Spleen (tissue), 11 donors: Measurements from ENCODE around the gene KIAA0319L. TPM values are rescaled to one million over a fixed set of nuclear protein-coding genes. Genes with fewer than 3 reads are reported as not detected.

Experiments used
- DNase-seq: peaks from one replicate; pipeline ENCODE4 v3.0.0-alpha.2; 2020
- H3K27ac ChIP-seq, 8 donors: fragments of 200-600 bp; sonication (generic) in 7 of 8; 1 replicate in 4 of 8; 2 replicates in 4 of 8; pipeline versions ENCODE4 v1.5.0 to v1.8.0; 2016 to 2021; ENCODE audit warnings: inconsistent platforms in 4 of 8, mild to moderate bottlenecking in 4 of 8, moderate library complexity in 1 of 8
- H3K27me3 ChIP-seq, 7 donors: fragments of 200-600 bp; sonication (generic) in 6 of 7; replicated peaks in 1 of 7; 1 replicate in 4 of 7; 2 replicates in 3 of 7; pipeline versions ENCODE4 v1.5.0 to v1.8.0; 2016 to 2021; ENCODE audit warnings: inconsistent platforms in 3 of 7, mild to moderate bottlenecking in 1 of 7
- H3K36me3 ChIP-seq, 6 donors: fragments of 200-600 bp; sonication (generic) in 5 of 6; 1 replicate in 4 of 6; 2 replicates in 2 of 6; pipeline versions ENCODE4 v1.5.0 to v1.8.0; 2016 to 2021; ENCODE audit warnings: inconsistent platforms in 2 of 6
- H3K4me1 ChIP-seq, 6 donors: fragments of 200-600 bp; sonication (generic) in 5 of 6; 1 replicate in 3 of 6; 2 replicates in 3 of 6; pipeline versions ENCODE4 v1.5.0 to v1.8.0; 2016 to 2021; ENCODE audit warnings: inconsistent platforms in 3 of 6
- H3K4me3 ChIP-seq, 8 donors: fragments of 200-600 bp; sonication (generic) in 7 of 8; 1 replicate in 4 of 8; 2 replicates in 4 of 8; pipeline versions ENCODE4 v1.5.0 to v1.8.0; 2016 to 2021; ENCODE audit warnings: inconsistent platforms in 4 of 8, mild to moderate bottlenecking in 4 of 8, moderate library complexity in 2 of 8
- H3K9me3 ChIP-seq, 8 donors: fragments of 200-600 bp; sonication (generic) in 7 of 8; 1 replicate in 4 of 8; 2 replicates in 4 of 8; pipeline versions ENCODE4 v1.5.0 to v1.8.0; 2016 to 2021; ENCODE audit warnings: inconsistent platforms in 4 of 8
- POLR2A ChIP-seq, 3 donors: fragments of 450-650 bp; IDR thresholded peaks; one replicate each; pipeline ENCODE4 v1.5.1; 2017; ENCODE audit warnings: antibody characterized with exemption in 3 of 3, mild to moderate bottlenecking in 1 of 3
- POLR2AphosphoS5 ChIP-seq, 3 donors: sonication (generic); formaldehyde crosslinking; IDR thresholded peaks; one replicate each; pipeline ENCODE4 v1.5.1; 2017; ENCODE audit warnings: antibody characterized with exemption in 3 of 3
- WGBS, 5 donors: extraction: QIAGEN DNeasy Blood & Tissue Kit in 3 of 5; methylation state at CpG; one replicate each; pipeline versions ENCODE4 v1.1.5 to v1.1.7; 2013 to 2018; 5-methylcytosine and 5-hydroxymethylcytosine counted together
- intact Hi-C: fragments of 100-400 bp; cut with DNase I; formaldehyde crosslinking; loops from one replicate; pipeline ENCODE4 v1.15.0; 2023; ENCODE audit warnings: low total_unique reads
- polyA plus RNA-seq, 3 donors: library from polyadenylated mRNA; stranded (reverse); fragments of 200-250 nt; gene quantifications; one replicate each; pipeline ENCODE4 v1.2.1, GENCODE V29; 2013
- total RNA-seq, 7 donors: library from RNA; depleted of rRNA in 3 of 7; stranded (reverse); fragments of >200 nt in 3 of 7; fragmentation: NEBNext Ultra II Directional in 4 of 7; extraction: Animal tissue kit (Norgen Biotek cat#: 25700) in 4 of 7; gene quantifications; one replicate each; pipeline versions ENCODE4 v1.1.0 to v1.2.1, GENCODE V29; 2016 to 2021
- TF ChIP-seq, protein P1 (sequence below), 11 experiments: fragments of 200-600 bp in 7 of 11; fragments of 450-650 bp in 4 of 11; sonication (generic) in 4 of 11; IDR thresholded peaks in 8 of 11; conservative IDR thresholded peaks in 3 of 11; 1 replicate in 7 of 11; 2 replicates in 4 of 11; pipeline versions ENCODE4 v1.4.0 to v1.8.0; 2016 to 2021; ENCODE audit warnings: antibody characterized with exemption in 11 of 11, inconsistent platforms in 4 of 11, mild to moderate bottlenecking in 1 of 11
- donor health status: healthy with polysubstance abuse.
- donor health status: DM: no; HTN: no; CAD: no; lungs with moderate emphysema.
- donor health status: DM: no; HTN: no; CAD: no.
- donor health status: Bipolar disorder and iron deficiency.
- donor health status: healthy.
- donor health status: DM: no; HTN: no; CAD: no.
- donor health status: DM: yes; HTN: yes; CAD: no.

Gene KIAA0319L
- total and polyA plus RNA-seq, 10 donors = 10.5 to 103 (median 66.9) TPM

DNA sequence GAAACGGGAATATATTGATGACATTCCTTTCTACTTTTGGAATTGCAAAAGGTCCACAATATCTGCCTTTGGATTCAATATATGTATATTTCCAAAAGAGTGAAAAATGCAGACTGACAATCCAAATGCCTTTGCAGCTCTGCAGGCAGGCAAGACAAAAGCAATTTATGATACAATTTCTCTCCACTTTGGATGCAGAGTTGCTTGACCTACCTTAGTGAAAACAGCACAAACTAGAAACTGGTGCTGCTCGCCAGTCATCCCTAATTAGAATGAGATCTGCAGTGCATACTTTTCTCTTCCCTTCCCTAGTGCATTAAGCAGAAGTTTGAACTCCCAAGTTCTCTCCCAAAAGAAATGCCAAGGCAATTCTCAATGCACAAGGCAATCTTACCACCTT, 56.8 kb downstream of the KIAA0319L start:
- no peaks in the 10 kb centered on the region for H3K9me3 ChIP-seq
- no peak for DNase-seq
- 82 to 97% (median 88%) methylated on average over 2 of the region's 2 CpGs for WGBS, 5 donors
- no peak overlapping the region for H3K4me3 ChIP-seq
- H3K27me3 ChIP-seq = no peaks in the 10 kb centered on the region
- TF ChIP-seq, protein P1, sequence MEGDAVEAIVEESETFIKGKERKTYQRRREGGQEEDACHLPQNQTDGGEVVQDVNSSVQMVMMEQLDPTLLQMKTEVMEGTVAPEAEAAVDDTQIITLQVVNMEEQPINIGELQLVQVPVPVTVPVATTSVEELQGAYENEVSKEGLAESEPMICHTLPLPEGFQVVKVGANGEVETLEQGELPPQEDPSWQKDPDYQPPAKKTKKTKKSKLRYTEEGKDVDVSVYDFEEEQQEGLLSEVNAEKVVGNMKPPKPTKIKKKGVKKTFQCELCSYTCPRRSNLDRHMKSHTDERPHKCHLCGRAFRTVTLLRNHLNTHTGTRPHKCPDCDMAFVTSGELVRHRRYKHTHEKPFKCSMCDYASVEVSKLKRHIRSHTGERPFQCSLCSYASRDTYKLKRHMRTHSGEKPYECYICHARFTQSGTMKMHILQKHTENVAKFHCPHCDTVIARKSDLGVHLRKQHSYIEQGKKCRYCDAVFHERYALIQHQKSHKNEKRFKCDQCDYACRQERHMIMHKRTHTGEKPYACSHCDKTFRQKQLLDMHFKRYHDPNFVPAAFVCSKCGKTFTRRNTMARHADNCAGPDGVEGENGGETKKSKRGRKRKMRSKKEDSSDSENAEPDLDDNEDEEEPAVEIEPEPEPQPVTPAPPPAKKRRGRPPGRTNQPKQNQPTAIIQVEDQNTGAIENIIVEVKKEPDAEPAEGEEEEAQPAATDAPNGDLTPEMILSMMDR (IDR thresholded peaks at IDR 0.05 in 8 of 11, conservative IDR thresholded peaks at IDR 0.05 in 3 of 11) = no peak
- TF ChIP-seq POLR2A (IDR thresholded peaks at IDR 0.05) (no peak), POLR2AphosphoS5 (IDR thresholded peaks at IDR 0.05) (no peak)
- H3K27ac ChIP-seq = peak overlapping the region in 1 of 8 donors; percentile 48
- H3K36me3 ChIP-seq = peaks cover 0 to 23% (median 5%) of the 10 kb centered on the region in 6 donors
- intact Hi-C loops = no loop called here
- peaks cover 0 to 16% (median 5%) of the 10 kb centered on the region in 6 donors for H3K4me1 ChIP-seq

DNA sequence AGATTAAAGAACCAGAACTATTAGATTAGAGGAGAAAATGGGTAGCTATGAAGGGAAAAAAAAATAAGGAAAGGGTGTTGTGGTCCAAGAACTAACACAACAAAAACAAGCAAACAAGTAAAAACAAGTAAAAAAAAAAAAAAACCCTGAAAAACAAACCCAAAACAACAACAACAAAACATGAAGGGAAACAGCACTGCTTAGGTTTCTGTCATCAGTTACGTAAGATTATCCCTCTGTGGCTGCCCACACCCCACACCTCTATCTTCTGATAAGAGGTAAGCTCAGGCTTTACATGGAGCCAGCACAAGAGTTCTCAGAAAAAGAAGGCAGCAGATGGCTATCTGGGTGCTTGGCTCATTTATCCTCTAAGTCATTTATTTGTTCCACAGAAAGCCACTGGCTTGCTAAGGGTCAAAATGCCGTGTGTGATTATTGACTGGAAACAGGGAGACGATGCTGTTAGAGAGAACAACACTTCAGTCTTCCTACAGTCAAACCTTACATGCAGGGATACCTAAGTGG, 57.5 kb downstream of the KIAA0319L start:
- 68 to 76% (median 74%) methylated on average over 3 of the region's 3 CpGs for WGBS, 5 donors
- Histone ChIP-seq H3K4me1 (peaks cover 0 to 14% (median 3%) of the 10 kb centered on the region in 6 donors), H3K9me3 (no peaks in the 10 kb centered on the region), H3K4me3 (no peak overlapping the region), H3K36me3 (peaks cover 0 to 17% (median 0%) of the 10 kb centered on the region in 6 donors), H3K27ac (peak overlapping the region in 1 of 8 donors; percentile 48), H3K27me3 (no peaks in the 10 kb centered on the region)
- intact Hi-C loops = no loop called here
- no peak for DNase-seq
- TF ChIP-seq, protein P1 (IDR thresholded peaks at IDR 0.05 in 8 of 11, conservative IDR thresholded peaks at IDR 0.05 in 3 of 11) = no peak
- TF ChIP-seq POLR2A (IDR thresholded peaks at IDR 0.05) (no peak), POLR2AphosphoS5 (IDR thresholded peaks at IDR 0.05) (no peak)

DNA sequence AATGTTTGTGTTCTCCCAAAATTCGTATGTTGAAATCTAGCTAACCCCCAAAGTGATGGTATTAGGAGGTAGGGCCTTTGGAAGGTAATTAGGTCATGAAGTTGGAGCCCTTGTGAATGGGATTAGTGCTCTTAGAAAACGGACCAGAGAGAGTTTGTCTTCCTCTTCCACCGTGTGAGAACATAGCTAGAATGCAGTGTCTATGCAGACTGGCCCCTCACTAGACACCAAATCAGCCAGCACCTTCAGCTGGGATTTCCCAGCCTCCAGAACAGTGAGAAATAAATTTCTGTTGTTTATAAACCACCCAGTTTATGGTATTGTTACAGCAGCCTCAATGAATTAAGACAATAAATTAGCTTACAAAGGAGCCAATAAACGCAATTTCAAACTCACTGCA, 58.0 kb downstream of the KIAA0319L start:
- DNase-seq = no peak
- H3K27ac ChIP-seq = peak overlapping the region in 1 of 8 donors; percentile 39
- H3K36me3 ChIP-seq = peaks cover 0 to 16% (median 0%) of the 10 kb centered on the region in 6 donors
- H3K9me3 ChIP-seq = no peaks in the 10 kb centered on the region
- intact Hi-C loops = no loop called here
- TF ChIP-seq POLR2A (IDR thresholded peaks at IDR 0.05) = no peak
- TF ChIP-seq POLR2AphosphoS5 (IDR thresholded peaks at IDR 0.05) = no peak
- TF ChIP-seq, protein P1 (IDR thresholded peaks at IDR 0.05 in 8 of 11, conservative IDR thresholded peaks at IDR 0.05 in 3 of 11) = no peak
- 85 to 93% (median 91%) methylated on average over 4 of the region's 4 CpGs for WGBS, 5 donors
- H3K4me3 ChIP-seq = no peak overlapping the region
- H3K4me1 ChIP-seq = peaks cover 0 to 14% (median 3%) of the 10 kb centered on the region in 6 donors
- no peaks in the 10 kb centered on the region for H3K27me3 ChIP-seq

DNA sequence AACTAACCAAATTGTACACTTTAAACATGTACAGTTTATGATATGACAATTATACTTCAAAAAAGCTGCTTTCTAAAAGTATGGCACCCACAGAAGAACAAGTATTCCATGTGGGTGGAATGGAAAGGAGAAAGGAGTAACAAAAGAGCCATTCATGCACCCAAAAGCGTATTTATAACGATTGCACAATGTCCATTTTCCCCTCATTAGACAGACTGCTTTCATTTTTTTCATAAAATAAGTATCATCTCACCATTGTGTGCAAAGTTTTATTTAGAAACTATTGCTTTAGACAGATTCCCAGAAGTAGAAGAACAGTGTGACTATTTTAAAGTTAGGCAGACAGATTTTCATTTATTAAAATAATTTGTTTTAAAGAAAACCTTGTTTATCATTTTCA, 59.6 kb downstream of the KIAA0319L start:
- Histone ChIP-seq H3K36me3 (peaks cover 0 to 29% (median 0%) of the 10 kb centered on the region in 6 donors), H3K9me3 (peaks cover 0 to 4% (median 0%) of the 10 kb centered on the region in 8 donors), H3K4me3 (no peak overlapping the region), H3K27ac (no peak overlapping the region), H3K27me3 (no peaks in the 10 kb centered on the region), H3K4me1 (peaks cover 0 to 14% (median 3%) of the 10 kb centered on the region in 6 donors)
- TF ChIP-seq POLR2A (IDR thresholded peaks at IDR 0.05) (no peak), POLR2AphosphoS5 (IDR thresholded peaks at IDR 0.05) (no peak)
- TF ChIP-seq, protein P1 (IDR thresholded peaks at IDR 0.05 in 8 of 11, conservative IDR thresholded peaks at IDR 0.05 in 3 of 11) = no peak
- intact Hi-C loops = no loop called here
- no peak for DNase-seq
- WGBS, 5 donors = 65 to 94% (median 94%) methylated on average over 2 of the region's 2 CpGs
